ENCODE measurements around the gene DCLRE1A.
"Not testable (repeated sequence)": the region's sequence is repeated elsewhere in the genome, so short reads cannot be mapped to it uniquely, and the experiment has no call there.

DCLRE1A gene

GRCh38 chr10:113857210-113857609, 3.3 kb upstream of the DCLRE1A start:
- FAIRE-seq = peak; percentile 76

GRCh38 chr10:113856563-113856962, 2.7 kb upstream of the DCLRE1A start:
- FAIRE-seq = no peak

- FAIRE-seq = no peak
These were observed 1.1 kb upstream of the DCLRE1A start for GRCh38 chr10:113854761-113855588.

GRCh38 chr10:113853578-113854012, 287 bp downstream of the DCLRE1A start:
- no peak for FAIRE-seq

- FAIRE-seq = no peak
These were observed 3.9 kb downstream of the DCLRE1A start for GRCh38 chr10:113849946-113850345.

- FAIRE-seq = no peak
These were observed 4.6 kb downstream of the DCLRE1A start for GRCh38 chr10:113849140-113849803.

- FAIRE-seq = no peak
These were observed 7.8 kb downstream of the DCLRE1A start for GRCh38 chr10:113846036-113846435.

- FAIRE-seq = no peak
These were observed 9.9 kb downstream of the DCLRE1A start for GRCh38 chr10:113843972-113844485.

- FAIRE-seq = no peak
These were observed 11.7 kb downstream of the DCLRE1A start for GRCh38 chr10:113842171-113842570.

- not testable (repeated sequence) for FAIRE-seq
These were observed 25.3 kb downstream of the DCLRE1A start for GRCh38 chr10:113828567-113828966.

- FAIRE-seq = no peak
These were observed 28.1 kb downstream of the DCLRE1A start for GRCh38 chr10:113825791-113826190.

- peak; percentile 3 for FAIRE-seq
These were observed 30.5 kb downstream of the DCLRE1A start for GRCh38 chr10:113823389-113823788.

GRCh38 chr10:113822174-113822573, 31.7 kb downstream of the DCLRE1A start:
- FAIRE-seq = no peak

- not testable (repeated sequence) for FAIRE-seq
These were observed 32.6 kb downstream of the DCLRE1A start for GRCh38 chr10:113821306-113821705.

GRCh38 chr10:113820507-113820906, 33.4 kb downstream of the DCLRE1A start:
- no peak for FAIRE-seq

- no peak for FAIRE-seq
These were observed 33.9 kb downstream of the DCLRE1A start for GRCh38 chr10:113819989-113820388.

GRCh38 chr10:113814700-113815099, 39.2 kb downstream of the DCLRE1A start:
- not testable (repeated sequence) for FAIRE-seq

GRCh38 chr10:113808168-113808567, 45.7 kb downstream of the DCLRE1A start:
- FAIRE-seq = no peak

- no peak for FAIRE-seq
These were observed 47.4 kb downstream of the DCLRE1A start for GRCh38 chr10:113806503-113806902.

- no peak for FAIRE-seq
These were observed 50.9 kb downstream of the DCLRE1A start for GRCh38 chr10:113802997-113803396.

GRCh38 chr10:113801569-113801968, 52.3 kb downstream of the DCLRE1A start:
- no peak for FAIRE-seq

GRCh38 chr10:113791691-113792090, 62.2 kb downstream of the DCLRE1A start:
- FAIRE-seq = no peak

GRCh38 chr10:113788604-113789083, 65.2 kb downstream of the DCLRE1A start:
- no peak for FAIRE-seq
